Measurements from ENCODE around the gene APBB3.

GRCh38 chr5:140545606-140546005 lies 18.8 kb downstream of the APBB3 start:
- TF ChIP-seq POLR2A (IDR thresholded peaks at IDR 0.05), result no peak
- TF ChIP-seq CTCF (IDR thresholded peaks at IDR 0.05), result no peak

Measured in thyroid gland (tissue), 4 donors.